LNCAP (cell line): ENCODE data around the gene QKI.

Source experiments
- CTCF ChIP-seq: fragments of 450-650 bp; IDR thresholded peaks from 2 replicates; pipeline ENCODE4 v1.5.1; 2017; ENCODE audit warnings: mild to moderate bottlenecking

The QKI gene

DNA sequence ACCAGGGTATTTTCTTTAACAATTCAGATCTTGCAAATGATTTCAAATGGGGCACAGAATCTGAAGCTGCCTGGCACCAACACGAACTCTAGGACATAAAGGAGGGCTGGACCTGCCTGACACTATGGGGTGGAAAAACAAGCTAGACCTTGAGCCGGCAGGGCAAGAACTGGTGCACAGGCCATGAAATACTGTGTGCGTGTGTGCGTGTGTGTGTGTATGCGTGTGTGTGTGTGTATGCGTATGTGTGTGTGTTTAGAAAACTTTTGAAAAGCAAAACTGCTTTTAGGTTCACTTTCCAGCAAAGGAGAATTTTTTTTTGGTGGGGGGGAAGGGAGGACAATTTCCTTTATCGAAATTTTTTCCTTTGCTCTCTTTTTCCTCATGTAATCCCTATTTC is 11.9 kb upstream of the QKI start:
- TF ChIP-seq CTCF = no peak

GRCh38 chr6:163404825-163405265 is 9.7 kb upstream of the QKI start:
- TF ChIP-seq CTCF = no peak

GRCh38 chr6:163405412-163406309 is 8.9 kb upstream of the QKI start:
- no peak for TF ChIP-seq CTCF

DNA sequence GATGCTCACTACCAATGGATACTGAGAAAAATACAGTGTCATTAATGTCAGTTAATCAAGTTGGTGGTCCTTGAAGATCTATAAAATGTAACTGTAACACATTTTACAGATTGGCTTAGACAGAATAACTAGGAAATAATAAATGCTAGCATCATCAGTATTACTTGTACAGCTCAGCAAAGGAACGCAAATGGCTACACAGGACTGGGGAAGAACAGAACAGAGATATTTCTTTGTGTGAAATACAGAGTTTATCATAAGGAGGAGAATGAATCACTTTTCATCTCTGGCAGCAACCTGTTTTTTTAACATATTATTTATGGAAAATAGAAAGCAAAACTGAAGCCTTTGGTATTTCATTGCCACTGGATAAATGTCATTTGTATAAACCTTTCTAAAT is 8.2 kb upstream of the QKI start:
- no peak for TF ChIP-seq CTCF

- TF ChIP-seq CTCF = no peak
These were observed 7.7 kb upstream of the QKI start for GRCh38 chr6:163406830-163407229.

DNA sequence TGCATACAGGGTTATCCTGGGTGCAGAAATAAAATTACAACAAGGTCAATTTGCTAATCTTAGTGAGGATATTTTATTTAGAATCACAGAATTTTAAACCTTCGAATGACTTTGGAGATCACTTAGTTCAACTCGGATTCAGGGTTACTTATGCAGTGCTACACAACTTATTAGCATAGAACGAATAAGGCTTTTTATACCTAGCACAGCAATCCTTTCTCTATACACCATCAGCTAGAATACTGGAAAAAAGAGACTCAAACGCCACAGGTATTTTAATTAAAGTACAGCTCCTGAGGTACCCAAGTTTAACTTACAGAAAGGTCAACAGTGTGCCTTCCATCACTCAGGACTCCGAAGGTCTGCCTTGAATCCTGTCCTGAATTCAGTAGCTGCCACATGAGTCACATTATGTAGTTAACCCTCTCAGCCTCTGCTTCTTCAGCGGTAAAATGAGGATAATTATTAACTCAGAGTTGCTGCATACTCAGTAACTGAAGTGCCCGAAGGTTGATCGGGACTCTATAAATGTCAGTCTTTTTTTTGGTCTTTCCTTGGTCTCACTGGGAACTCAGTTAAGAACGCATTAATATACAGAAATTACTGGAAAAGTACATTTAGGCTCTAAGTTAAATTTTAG is 6.0 kb upstream of the QKI start:
- no peak for TF ChIP-seq CTCF

DNA sequence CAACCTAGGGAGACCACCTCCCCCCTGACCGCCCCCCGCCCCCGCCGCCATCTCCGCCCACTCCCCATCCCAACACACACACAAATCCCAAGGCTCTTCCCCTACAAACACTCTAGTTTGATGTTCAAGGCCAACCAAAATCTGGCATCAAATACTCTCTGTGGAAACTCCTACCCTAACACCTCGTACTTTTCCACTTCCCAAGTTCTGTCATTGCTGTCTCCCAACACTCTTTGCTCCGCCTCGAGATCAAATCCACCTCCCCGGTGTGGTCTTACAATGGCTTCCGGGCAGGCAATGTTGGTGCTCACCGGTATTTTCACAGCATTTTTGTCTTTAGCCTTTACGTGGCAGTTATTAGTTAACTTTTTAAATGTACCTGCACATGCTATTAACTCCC is 4.8 kb upstream of the QKI start:
- TF ChIP-seq CTCF = no peak
